GM12872 (cell line): ENCODE data around the gene RAP1GAP.

ENCODE experiments used
- CTCF ChIP-seq: IDR thresholded peaks from 3 replicates; pipeline ENCODE4 v1.5.1; 2011; ENCODE audit warnings: low read depth, mild to moderate bottlenecking, low read length, moderate library complexity; ENCODE audit not compliant: insufficient read depth

RAP1GAP gene

DNA sequence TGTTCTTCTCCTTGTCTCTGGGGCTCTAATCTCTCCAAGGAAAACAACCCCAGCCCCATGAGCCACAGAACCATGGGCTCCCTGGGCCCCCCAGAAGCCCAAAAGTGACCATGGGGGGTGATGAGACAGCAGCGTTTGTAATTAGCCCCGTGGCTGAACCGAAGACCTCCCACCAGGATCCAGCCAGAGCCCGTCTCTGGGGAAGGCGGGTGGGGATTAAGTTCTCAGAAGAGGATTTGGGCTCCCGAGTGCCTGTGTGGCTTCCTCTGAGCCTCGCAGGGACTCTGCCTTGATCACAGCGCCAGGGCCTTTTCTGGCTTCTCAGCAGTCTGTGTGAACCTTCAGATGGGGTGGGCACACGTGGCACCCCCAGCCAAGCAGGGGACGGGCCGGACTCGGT is 82.9 kb downstream of the RAP1GAP start:
- TF ChIP-seq CTCF: no peak

DNA sequence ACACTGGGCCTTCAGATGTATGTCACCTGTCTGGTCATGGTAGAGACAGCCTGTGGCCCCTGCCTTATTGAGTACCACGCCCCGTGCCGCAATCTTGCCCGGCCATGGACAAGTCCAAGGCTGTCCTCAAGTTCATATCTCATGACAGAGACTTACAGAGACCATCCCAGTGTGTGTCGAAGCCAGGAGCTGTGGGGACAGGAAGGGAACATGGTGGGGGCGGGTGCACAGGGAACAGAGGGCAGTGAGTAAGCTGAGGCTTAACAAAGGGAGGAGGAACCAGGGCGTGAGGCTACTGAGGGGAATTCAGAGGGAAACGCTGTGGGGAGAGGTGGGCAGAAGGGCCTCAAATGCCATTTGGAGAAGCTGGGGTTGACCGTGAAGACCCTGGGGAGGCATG is 84.1 kb downstream of the RAP1GAP start:
- TF ChIP-seq CTCF: no peak

DNA sequence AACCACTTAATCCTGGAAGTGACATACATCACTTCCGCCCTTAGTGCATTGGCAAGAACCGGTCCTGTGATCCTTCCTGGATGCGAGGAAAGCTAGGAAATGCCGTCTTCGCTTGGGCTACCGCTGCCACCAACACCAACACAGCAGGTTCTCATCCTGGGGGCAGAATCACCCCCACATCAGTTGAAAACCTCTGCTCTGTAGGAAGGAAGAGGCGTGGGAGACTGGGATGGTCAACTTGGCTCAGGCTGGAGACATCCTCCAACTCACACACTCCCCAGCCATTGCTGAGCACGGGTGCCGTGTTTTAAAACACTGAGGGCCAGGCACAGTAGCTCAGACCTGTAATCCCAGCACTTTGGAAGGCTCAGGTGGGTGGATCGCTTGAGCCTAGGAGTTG is 85.1 kb downstream of the RAP1GAP start:
- no peak for TF ChIP-seq CTCF

GRCh38 chr1:21579791-21580190 is 89.4 kb downstream of the RAP1GAP start:
- no peak for TF ChIP-seq CTCF

- no peak for TF ChIP-seq CTCF
Observed at GRCh38 chr1:21577933-21578332, 91.2 kb downstream of the RAP1GAP start.

- TF ChIP-seq CTCF: no peak
Observed at GRCh38 chr1:21577324-21577723, 91.8 kb downstream of the RAP1GAP start.

DNA sequence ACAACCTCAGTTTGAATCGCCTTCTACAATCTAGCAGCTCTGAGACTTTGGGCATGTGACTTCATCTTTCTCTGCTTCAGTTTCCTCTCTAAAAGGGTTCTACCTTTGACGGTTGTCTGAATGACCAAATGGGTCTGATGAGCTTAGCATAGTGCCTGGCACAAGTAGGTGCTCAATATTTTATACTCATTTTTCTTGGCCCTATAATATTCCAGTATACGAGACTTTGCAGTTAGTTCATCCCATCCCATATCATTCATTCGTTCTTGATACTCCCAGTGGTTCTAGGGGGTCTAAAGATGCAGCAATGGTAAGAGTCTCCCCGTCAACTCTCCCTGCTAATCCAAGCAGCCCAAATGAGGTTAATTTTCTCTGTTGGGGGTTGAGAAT is 92.4 kb downstream of the RAP1GAP start:
- TF ChIP-seq CTCF: no peak

DNA sequence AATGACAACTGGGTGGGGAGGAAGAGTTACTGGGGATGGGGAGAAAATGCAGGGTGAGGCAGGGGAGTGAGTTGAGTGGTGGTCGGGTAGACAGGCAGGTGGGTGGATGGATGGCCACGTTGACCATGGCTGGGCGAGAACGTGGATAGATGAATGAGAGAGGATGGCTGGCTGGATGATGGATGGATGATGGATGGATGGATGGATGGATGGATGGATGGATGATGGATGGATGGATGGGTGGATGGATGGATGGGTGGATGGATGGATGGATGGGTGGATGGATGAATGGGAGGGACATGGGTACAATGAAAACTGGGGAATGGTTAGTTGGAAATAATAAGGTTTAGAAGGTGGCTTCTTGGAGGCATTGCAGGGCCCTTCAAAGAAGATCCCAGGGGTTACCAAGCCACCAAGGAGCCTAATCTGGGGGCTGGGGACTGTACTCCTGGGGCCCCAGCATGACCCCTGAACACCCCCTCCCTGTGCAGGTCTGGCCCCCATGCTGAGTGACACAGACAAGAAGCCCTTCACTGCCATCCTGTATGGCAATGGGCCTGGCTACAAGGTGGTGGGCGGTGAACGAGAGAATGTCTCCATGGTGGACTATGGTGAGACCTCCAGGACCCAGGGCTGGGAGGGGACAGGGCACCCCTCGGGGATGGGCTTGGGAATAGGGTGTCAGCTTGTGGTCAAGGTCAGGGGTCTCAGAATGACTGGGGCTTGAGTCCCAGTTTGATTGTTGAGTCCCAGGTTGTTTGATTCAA is 92.9 kb downstream of the RAP1GAP start:
- no peak for TF ChIP-seq CTCF
